ENCODE measurements around the gene PIP4K2B. TPM values are rescaled to one million over a fixed set of nuclear protein-coding genes. Genes with fewer than 3 reads are reported as not detected.

The PIP4K2B gene
- total RNA-seq, 4 donors from 2014 or later = 19.5 to 45.4 (median 33.6) TPM

- intact Hi-C loops (cut with DNase I; ENCODE audit: low total_unique reads) = no loop called here
- TF ChIP-seq POLR2A (IDR thresholded peaks at IDR 0.05) = no peak
- no peak for TF ChIP-seq CTCF (IDR thresholded peaks at IDR 0.05)
- no peak overlapping the region for H3K4me3 ChIP-seq (ENCODE audit: low read depth, poor library complexity, severe bottlenecking)
- 47 to 57% methylated on average over 6 of the region's 6 CpGs for WGBS, 2 donors
- no peak for DNase-seq (ENCODE audit: low spot score in 2 of 2)
Measured at GRCh38 chr17:38768417-38768816, 30.9 kb downstream of the PIP4K2B start.

GRCh38 chr17:38766341-38766740 lies 33.0 kb downstream of the PIP4K2B start:
- WGBS, 2 donors = 78 to 90% methylated on average over 5 of the region's 5 CpGs
- DNase-seq (ENCODE audit: low spot score in 2 of 2) = no peak
- no peak overlapping the region for H3K4me3 ChIP-seq (ENCODE audit: low read depth, poor library complexity, severe bottlenecking)
- intact Hi-C loops (cut with DNase I; ENCODE audit: low total_unique reads) = no loop called here
- TF ChIP-seq POLR2A (IDR thresholded peaks at IDR 0.05) = no peak

- TF ChIP-seq POLR2A (IDR thresholded peaks at IDR 0.05) (no peak), CTCF (IDR thresholded peaks at IDR 0.05) (no peak)
- 80 to 92% methylated on average over 3 of the region's 3 CpGs for WGBS, 2 donors
- no peak overlapping the region for H3K4me3 ChIP-seq (ENCODE audit: low read depth, poor library complexity, severe bottlenecking)
- intact Hi-C loops (cut with DNase I; ENCODE audit: low total_unique reads) = no loop called here
- no peak for DNase-seq (ENCODE audit: low spot score in 2 of 2)
Measured at GRCh38 chr17:38762231-38762630, 37.1 kb downstream of the PIP4K2B start.

GRCh38 chr17:38761612-38762011 lies 37.7 kb downstream of the PIP4K2B start:
- H3K4me3 ChIP-seq (ENCODE audit: low read depth, poor library complexity, severe bottlenecking) = no peak overlapping the region
- TF ChIP-seq CTCF (IDR thresholded peaks at IDR 0.05) (no peak), POLR2A (IDR thresholded peaks at IDR 0.05) (no peak)
- no peak for DNase-seq (ENCODE audit: low spot score in 2 of 2)
- 70 to 90% methylated on average over 4 of the region's 4 CpGs for WGBS, 2 donors
- intact Hi-C loops (cut with DNase I; ENCODE audit: low total_unique reads) = no loop called here

- intact Hi-C loops (cut with DNase I; ENCODE audit: low total_unique reads) = no loop called here
- TF ChIP-seq CTCF (IDR thresholded peaks at IDR 0.05) (no peak), POLR2A (IDR thresholded peaks at IDR 0.05) (no peak)
- 10 to 17% methylated on average over 12 to 18 of the region's 22 CpGs for WGBS, 2 donors
Measured at GRCh38 chr17:38753071-38753506, 46.3 kb downstream of the PIP4K2B start.

GRCh38 chr17:38752308-38753070 lies 46.9 kb downstream of the PIP4K2B start, which contains the start of gene PSMB3:
Gene PSMB3 (plus strand): TSS chr17:38752741. CDS start chr17:38752827, 86 bp downstream.
- 0% methylated on average over 40 to 44 of the region's 44 CpGs for WGBS, 2 donors
- peak; percentile 99 to 100 for DNase-seq (ENCODE audit: low spot score in 2 of 2)
- intact Hi-C loops (cut with DNase I; ENCODE audit: low total_unique reads) = no loop called here
- peak within 1 kb of the TSS; percentile 96 for H3K4me3 ChIP-seq (ENCODE audit: low read depth, poor library complexity, severe bottlenecking)
- no peak for TF ChIP-seq CTCF (IDR thresholded peaks at IDR 0.05)
- no peak for TF ChIP-seq POLR2A (IDR thresholded peaks at IDR 0.05)

More at GRCh38 chr17:38753071-38753506, 46.3 kb downstream of the PIP4K2B start:
- peak in 1 of 2 donors; percentile 85 for DNase-seq (ENCODE audit: low spot score in 2 of 2)
- peak overlapping the region; percentile 96 for H3K4me3 ChIP-seq (ENCODE audit: low read depth, poor library complexity, severe bottlenecking)

Measured in lower leg skin (tissue), 4 donors.